Fibroblast of peridontal ligament (primary cell): ENCODE measurements around the gene GRB7.
"Not testable (repeated sequence)": the region's sequence is repeated elsewhere in the genome, so short reads cannot be mapped to it uniquely, and the experiment has no call there.

Source experiments
- DNase-seq: peaks from one replicate; pipeline ENCODE4 v3.0.0-alpha.2; 2010; ENCODE audit errors: extremely low read depth

Gene GRB7

GRCh38 chr17:39751637-39752036, 13.9 kb downstream of the GRB7 start:
- DNase-seq = no peak

- no peak for DNase-seq
Observed at GRCh38 chr17:39752241-39752881, 14.6 kb downstream of the GRB7 start.

- DNase-seq = no peak
Observed at GRCh38 chr17:39753514-39754160, 15.9 kb downstream of the GRB7 start.

DNA sequence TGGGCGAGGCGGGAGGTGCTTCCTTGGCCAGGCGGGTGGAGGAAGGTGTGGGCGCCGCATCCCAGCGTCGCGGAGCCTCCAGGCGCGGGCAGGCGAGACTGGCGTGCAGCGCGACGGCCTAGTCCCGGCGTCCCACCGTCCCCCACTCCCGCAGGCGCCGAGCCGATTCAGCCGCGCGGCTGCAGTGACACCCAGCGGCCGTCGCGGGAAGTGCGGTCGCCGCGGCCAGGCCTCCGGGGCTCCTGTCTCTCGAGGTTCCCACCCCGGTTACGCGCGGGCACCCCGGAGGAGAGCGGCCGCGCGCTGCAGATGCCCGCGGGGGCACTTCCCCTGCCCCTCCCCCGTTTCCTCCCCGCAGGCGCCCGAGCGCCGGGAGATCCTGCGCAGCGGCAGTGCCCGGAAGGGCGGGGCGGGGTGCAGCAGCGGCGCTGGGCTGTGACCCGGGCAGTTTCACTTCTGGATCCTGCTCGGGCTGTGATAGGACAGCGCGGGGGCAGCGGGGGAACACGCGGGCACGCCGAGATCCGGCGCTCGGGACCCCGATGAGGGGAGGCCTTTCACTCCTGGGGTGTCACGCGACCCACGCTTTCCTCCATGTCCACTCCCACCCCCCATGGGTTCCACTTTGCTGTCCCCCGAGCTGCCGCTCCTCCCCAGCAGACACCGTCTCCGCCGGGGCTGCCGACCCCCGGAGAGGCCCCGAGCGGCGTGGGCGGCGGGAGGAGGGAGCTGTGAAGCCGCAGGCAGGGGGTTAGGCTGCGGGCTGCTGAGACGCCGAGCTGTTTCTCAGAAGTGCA, 16.6 kb downstream of the GRB7 start:
- peak; percentile 85 for DNase-seq

GRCh38 chr17:39754958-39755553, 17.3 kb downstream of the GRB7 start:
- DNase-seq = peak; percentile 9

DNA sequence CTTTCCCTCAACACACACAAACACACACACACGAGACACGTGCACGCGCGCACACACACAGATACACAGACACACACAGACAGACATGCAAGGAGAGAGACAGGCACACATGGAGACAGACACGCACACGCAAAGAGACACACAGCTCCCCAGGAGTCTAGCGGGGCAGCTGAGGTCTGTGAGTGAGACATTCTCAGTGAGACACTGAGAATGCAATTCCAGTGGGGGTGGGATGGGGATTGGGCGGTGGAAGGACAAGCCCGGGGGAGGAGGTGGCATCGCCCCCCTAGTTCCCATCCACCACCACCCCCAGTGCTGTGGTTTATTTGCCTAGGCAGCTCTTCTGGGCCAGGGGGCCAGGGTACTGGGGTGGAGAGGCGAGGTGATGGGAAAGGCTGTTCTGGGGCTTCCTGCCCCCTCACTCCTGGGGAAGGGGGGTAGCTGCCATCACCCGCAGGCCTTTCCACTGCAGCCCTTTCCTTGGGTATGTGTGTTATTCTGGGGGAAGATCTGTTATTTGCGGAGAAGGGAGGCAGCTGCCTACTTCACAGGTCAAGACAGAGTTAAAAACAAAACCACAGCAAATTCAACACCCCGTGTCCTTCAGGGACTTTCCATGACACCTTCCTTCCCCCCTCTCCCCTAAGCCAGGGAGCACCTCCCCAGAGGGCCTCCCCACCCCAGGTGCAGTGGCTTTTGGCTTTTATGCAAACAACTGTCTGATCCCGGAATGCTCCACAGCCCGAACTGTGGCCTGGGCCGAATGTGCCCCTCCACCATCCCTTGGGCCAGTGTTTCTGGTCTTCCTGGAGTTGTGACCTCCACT, 18.0 kb downstream of the GRB7 start:
- DNase-seq = no peak

DNA sequence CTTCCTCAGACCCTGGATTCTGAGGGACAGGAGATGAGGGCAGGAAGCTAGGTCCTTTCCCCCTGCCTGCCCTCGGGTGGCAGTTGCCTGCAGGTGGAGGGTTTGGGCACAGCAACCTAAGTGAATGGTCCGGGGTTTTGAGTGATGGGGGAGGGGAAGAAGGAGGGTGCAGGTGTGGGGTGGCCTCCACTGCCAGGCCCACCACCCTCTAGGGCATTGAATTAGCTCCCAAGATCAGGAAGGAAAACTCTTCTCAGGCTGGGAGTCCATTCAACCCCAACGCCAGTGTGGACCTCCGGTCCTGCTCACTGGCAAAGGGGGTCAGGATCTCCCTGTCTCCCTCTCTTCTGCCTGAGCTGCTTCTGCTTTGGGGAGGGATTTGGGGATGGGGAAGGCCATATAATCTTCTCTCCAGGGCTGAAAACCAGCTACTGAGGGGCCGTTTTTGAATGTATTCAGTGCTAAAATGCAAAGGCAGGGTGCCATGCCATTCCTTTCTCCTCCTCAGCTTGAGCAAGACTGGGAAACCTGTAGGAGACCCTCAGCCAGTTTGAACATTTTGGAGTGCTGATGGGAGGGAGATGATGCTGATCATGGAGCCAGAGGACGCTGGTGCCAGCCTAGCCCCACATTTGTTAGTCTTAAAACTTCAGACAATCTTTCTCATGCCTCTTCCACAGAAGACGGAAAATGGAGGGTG, 18.8 kb downstream of the GRB7 start:
- no peak for DNase-seq

GRCh38 chr17:39757176-39757662, 19.5 kb downstream of the GRB7 start:
- DNase-seq = no peak

- DNase-seq = no peak
Observed at GRCh38 chr17:39757931-39758873, 20.5 kb downstream of the GRB7 start.

- DNase-seq = no peak
Observed at GRCh38 chr17:39759204-39759603, 21.5 kb downstream of the GRB7 start.

- no peak for DNase-seq
Observed at GRCh38 chr17:39761861-39762496, 24.2 kb downstream of the GRB7 start.

- DNase-seq = peak; percentile 8
Observed at GRCh38 chr17:39763051-39763820, 25.5 kb downstream of the GRB7 start.

- not testable (repeated sequence) for DNase-seq
Observed at GRCh38 chr17:39764171-39764570, 26.4 kb downstream of the GRB7 start.

DNA sequence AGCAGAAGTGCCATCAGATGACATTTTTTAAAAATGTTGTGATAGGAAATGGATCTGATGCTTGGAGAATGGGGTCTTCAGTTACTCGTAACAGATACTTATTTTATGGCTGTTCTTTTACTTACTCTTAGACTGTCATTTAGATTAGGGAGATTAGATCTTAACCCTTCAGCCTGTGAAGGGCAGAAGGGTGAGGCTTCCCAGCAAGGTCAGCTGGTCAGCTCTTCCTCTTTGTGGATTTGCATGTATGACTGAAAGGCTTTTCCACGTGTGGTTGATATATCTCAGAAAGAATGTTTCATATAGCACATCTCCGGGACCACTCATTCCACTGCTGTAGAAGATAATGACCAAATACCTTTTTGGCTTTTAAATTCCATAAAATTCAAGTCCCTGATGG, 27.4 kb downstream of the GRB7 start:
- DNase-seq = no peak

DNA sequence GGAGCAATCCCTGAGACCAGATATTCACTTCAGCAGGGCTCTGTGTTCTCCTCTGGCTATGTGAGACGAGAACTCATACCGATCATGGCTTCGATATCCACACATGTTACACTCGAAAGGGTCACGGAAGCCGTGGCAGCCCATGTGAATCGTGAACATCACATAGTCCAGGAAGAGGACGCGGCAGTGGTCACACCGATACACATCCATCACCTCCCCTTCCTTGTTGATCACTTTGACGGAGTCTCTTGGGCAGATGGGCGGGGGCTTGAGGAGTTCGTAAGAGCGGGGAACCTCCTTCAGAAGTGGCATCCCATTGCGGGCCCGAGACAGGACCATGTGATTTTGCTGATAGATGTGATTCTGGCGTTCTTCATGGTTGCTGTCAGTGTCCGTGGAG, 28.0 kb downstream of the GRB7 start:
- no peak for DNase-seq

DNA sequence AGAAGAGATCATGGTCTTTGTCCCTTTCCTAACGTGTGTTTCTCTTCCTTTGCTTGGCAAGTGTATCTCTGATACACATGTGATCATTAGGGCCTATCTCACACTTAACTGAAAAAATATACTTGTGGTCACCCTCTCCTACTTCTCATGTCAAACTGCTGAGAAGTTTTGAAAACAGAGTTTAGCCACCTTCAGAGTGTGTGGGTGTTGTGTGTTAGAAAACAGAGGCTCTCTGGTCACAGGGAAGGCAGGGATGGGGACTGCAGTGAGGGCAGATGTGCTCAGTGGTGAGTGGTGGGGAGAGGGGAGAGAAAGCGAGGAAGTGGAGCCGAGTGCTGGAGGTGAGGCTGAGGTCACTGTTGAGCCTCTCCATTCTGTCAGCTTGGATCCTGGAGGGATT, 29.4 kb downstream of the GRB7 start:
- no peak for DNase-seq

DNA sequence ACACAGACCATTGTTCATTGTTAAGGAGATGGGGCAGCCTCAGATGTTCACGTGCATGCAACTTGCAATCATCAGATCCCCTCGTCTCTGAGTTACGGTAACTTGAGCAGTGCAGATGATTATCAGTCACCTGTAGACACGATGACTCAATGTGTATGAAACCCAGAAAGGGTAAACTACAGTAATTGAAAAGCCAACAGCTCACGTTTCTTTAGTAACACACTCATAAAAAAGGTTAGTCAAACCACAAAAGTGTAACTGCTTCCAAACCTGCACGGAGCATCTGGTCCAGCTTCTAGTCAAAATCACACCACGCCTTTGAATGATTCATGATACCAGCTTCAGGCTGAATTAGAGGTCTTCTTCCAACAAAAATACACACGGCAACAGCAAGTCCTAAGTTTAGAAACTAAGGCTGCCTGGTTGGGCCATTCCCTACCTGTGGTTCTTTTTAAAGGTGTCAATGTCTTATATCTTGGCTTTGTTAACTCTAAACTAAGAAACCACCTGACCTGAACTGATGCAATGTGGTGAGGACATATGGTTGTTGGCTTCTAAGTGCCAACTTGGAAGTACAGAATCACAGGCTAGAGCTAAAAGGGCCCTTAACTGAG, 32.3 kb downstream of the GRB7 start:
- DNase-seq = no peak

DNA sequence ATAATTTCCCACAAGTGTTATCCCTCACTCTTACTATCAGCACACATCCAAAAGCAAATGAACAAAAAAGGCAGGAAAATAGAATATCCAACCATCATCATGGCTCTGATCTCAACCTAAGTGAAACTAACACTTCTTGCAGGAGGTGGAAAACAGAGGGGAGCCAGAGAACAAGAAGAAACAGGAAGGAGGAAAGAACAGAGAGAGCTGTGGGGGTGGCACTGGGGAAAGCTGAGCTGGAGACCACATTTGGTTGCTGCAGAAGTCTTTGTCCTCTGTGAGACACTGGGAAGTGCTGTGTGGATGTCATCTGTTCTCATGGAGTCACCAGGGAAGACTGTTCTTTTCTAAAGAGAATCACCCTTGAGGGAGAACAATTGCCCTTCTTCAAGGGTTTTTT, 34.7 kb downstream of the GRB7 start:
- no peak for DNase-seq
